HepG2 (cell line): ENCODE measurements around the gene SMIM38. TPM values are rescaled to one million over a fixed set of nuclear protein-coding genes. Genes with fewer than 3 reads are reported as not detected.

Experiments used
- ATAC-seq: fragments of 200-7000 bp; cut with Tn5 transposase; 3 replicates; pipeline ENCODE4 v1.9.1; 2020; ENCODE audit warnings: mild to moderate bottlenecking, moderate library complexity
- BruUV-seq: library from RNA; stranded (reverse); fragments of 400-500 nt; replicated peaks from 2 replicates; lab custom pipeline; 2021; lab: Mats Ljungman, UMichigan
- CTCF ChIA-PET: fragments of 300-600 bp; formaldehyde crosslinking; extraction: SDS; loops from one replicate; lab custom pipeline; 2021; ENCODE audit warnings: low total read pairs, inconsistent platforms, low intra/inter-chr PET ratio; lab: Yijun Ruan, JAX
- POLR2A ChIA-PET: fragments of 350-600 bp; sonication (Branson Sonifier 250); formaldehyde crosslinking; loops from one replicate; lab custom pipeline; 2020; ENCODE audit warnings: antibody characterized with exemption, inconsistent platforms; lab: Yijun Ruan, JAX
- DNase-seq: peaks from one replicate; pipeline ENCODE4 v3.0.0-alpha.2; 2015; ENCODE audit warnings: low spot score
- FAIRE-seq: peaks from 3 replicates; lab custom pipeline; 2011; peaks lifted over from hg19 to GRCh38; lab: Jason Lieb, UNC
- H2AFZ ChIP-seq: one replicate; pipeline ENCODE4 v1.6.1; 2011; ENCODE audit warnings: low read length, inconsistent platforms
- H3K27ac ChIP-seq: fragments of 300-600 bp; 3 replicates; pipeline ENCODE4 v1.8.0; 2011; ENCODE audit warnings: mixed run types, mild to moderate bottlenecking, mixed read lengths, low read length, inconsistent platforms; ENCODE audit not compliant: insufficient read depth; ENCODE audit errors: extremely low read length
- H3K27me3 ChIP-seq, 2 experiments: fragments of 200-600 bp in 1 of 2; 2 replicates in 1 of 2; 3 replicates in 1 of 2; pipeline versions ENCODE4 v1.6.0 to v1.8.0; 2011; ENCODE audit warnings: low read length in 2 of 2, mild to moderate bottlenecking in 2 of 2, moderate library complexity in 2 of 2, inconsistent platforms in 1 of 2; ENCODE audit not compliant: insufficient read depth in 2 of 2, control insufficient read depth in 1 of 2
- H3K36me3 ChIP-seq, 2 experiments: fragments of 200-600 bp in 1 of 2; replicated peaks in 1 of 2; 2 replicates in 1 of 2; 3 replicates in 1 of 2; pipeline versions ENCODE4 v1.5.1 to v1.8.0; 2011; ENCODE audit warnings: low read length in 2 of 2, inconsistent platforms in 1 of 2; ENCODE audit not compliant: insufficient read depth in 2 of 2, control insufficient read depth in 1 of 2
- H3K4me1 ChIP-seq: 2 replicates; pipeline ENCODE4 v1.5.1; 2012; ENCODE audit warnings: low read length, inconsistent platforms; ENCODE audit not compliant: insufficient read depth
- H3K4me2 ChIP-seq: 2 replicates; pipeline ENCODE4 v1.6.0; 2011; ENCODE audit warnings: low read depth, low read length, inconsistent platforms
- H3K4me3 ChIP-seq, 3 experiments: fragments of 200-600 bp in 1 of 3; sonication (generic), shearing (Covaris generic) in 1 of 3; replicated peaks in 1 of 3; 2 replicates each; pipeline ENCODE4 v1.5.1; 2011 to 2016; ENCODE audit warnings: low read length in 3 of 3, inconsistent platforms in 2 of 3, low read depth in 2 of 3, mild to moderate bottlenecking in 2 of 3, control low read depth in 1 of 3, mixed read lengths in 1 of 3; ENCODE audit not compliant: insufficient read depth in 1 of 3
- H3K79me2 ChIP-seq: one replicate; pipeline ENCODE4 v1.6.1; 2011; ENCODE audit warnings: low read length, inconsistent platforms; ENCODE audit not compliant: insufficient read depth
- H3K9ac ChIP-seq: 2 replicates; pipeline ENCODE4 v1.6.0; 2011; ENCODE audit warnings: mild to moderate bottlenecking, low read depth, low read length, inconsistent platforms; ENCODE audit not compliant: insufficient read depth
- H3K9me3 ChIP-seq: 2 replicates; pipeline ENCODE4 v1.5.1; 2012; ENCODE audit warnings: mild to moderate bottlenecking, low read length
- H4K20me1 ChIP-seq: 2 replicates; pipeline ENCODE4 v1.6.0; 2011; ENCODE audit warnings: inconsistent platforms, mild to moderate bottlenecking, low read length, moderate library complexity; ENCODE audit not compliant: insufficient read depth
- CBX1 ChIP-seq: IDR thresholded peaks from one replicate; pipeline ENCODE4 v1.6.1; 2016; ENCODE audit warnings: antibody characterized with exemption, low read depth
- CHCHD3 ChIP-seq: sonication (generic); formaldehyde crosslinking; IDR thresholded peaks from 2 replicates; pipeline ENCODE4 v1.8.0; 2022; ENCODE audit warnings: mild to moderate bottlenecking, missing genetic modification reagents, moderate library complexity
- FOSL1 ChIP-seq: sonication (generic); formaldehyde crosslinking; IDR thresholded peaks from 2 replicates; pipeline ENCODE4 v1.9.0; 2021; ENCODE audit warnings: missing genetic modification reagents, borderline replicate concordance
- HDAC2 ChIP-seq: sonication (generic); formaldehyde crosslinking; IDR thresholded peaks from 2 replicates; pipeline ENCODE4 v1.4.0; 2020; ENCODE audit warnings: missing genetic modification reagents
- HMG20A ChIP-seq: IDR thresholded peaks from 2 replicates; pipeline ENCODE4 v1.6.1; 2016; ENCODE audit warnings: borderline replicate concordance
- HNF4G ChIP-seq, 2 experiments: sonication (generic) in 1 of 2; formaldehyde crosslinking in 1 of 2; IDR thresholded peaks; 2 replicates each; pipeline versions ENCODE4 v1.4.0 to v1.6.1; 2011 to 2020; ENCODE audit warnings: borderline replicate concordance in 2 of 2, low read depth in 2 of 2, mild to moderate bottlenecking in 2 of 2, low read length in 1 of 2, missing genetic modification reagents in 1 of 2, moderate library complexity in 1 of 2
- KDM4B ChIP-seq: sonication (generic); formaldehyde crosslinking; IDR thresholded peaks from 2 replicates; pipeline ENCODE4 v1.4.0; 2020; ENCODE audit warnings: missing genetic modification reagents
- PITX1 ChIP-seq: sonication (generic); formaldehyde crosslinking; IDR thresholded peaks from 2 replicates; pipeline ENCODE4 v1.5.1; 2020; ENCODE audit warnings: mild to moderate bottlenecking, missing genetic modification reagents
- RXRA ChIP-seq: sonication (generic); formaldehyde crosslinking; IDR thresholded peaks from 2 replicates; pipeline ENCODE4 v1.5.1; 2020; ENCODE audit warnings: missing genetic modification reagents
- SUZ12 ChIP-seq: fragments of 150-350 bp; IDR thresholded peaks from 2 replicates; pipeline ENCODE4 v1.6.1; 2014; ENCODE audit warnings: low read depth, low read length
- ZNF12 ChIP-seq: sonication (generic); formaldehyde crosslinking; IDR thresholded peaks from 2 replicates; pipeline ENCODE4 v1.5.0; 2020; ENCODE audit warnings: missing genetic modification reagents
- ZNF253 ChIP-seq: sonication (generic); formaldehyde crosslinking; IDR thresholded peaks from 2 replicates; pipeline ENCODE4 v1.8.0; 2022; ENCODE audit warnings: mild to moderate bottlenecking, missing genetic modification reagents, borderline replicate concordance
- ZNF577 ChIP-seq: sonication (generic); formaldehyde crosslinking; IDR thresholded peaks from 2 replicates; pipeline ENCODE4 v1.4.0; 2020; ENCODE audit warnings: mild to moderate bottlenecking, low read depth, missing genetic modification reagents, borderline replicate concordance
- ZNF674 ChIP-seq: sonication (generic); formaldehyde crosslinking; IDR thresholded peaks from 2 replicates; pipeline ENCODE4 v1.5.0; 2020; ENCODE audit warnings: low read depth, mild to moderate bottlenecking, missing genetic modification reagents
- ZNF775 ChIP-seq: sonication (generic); formaldehyde crosslinking; IDR thresholded peaks from 2 replicates; pipeline ENCODE4 v1.4.0; 2020; ENCODE audit warnings: missing genetic modification reagents, mild to moderate bottlenecking, moderate library complexity, borderline replicate concordance
- WGBS: methylation state at CpG from one replicate; pipeline ENCODE4 v1.1.6; 2017; ENCODE audit warnings: low lambda C conversion rate; 5-methylcytosine and 5-hydroxymethylcytosine counted together
- in situ Hi-C: cut with HindIII; loops from 2 replicates; pipeline ENCODE4 v1.10.0; 2017; ENCODE audit warnings: low pct_unique_long_range_greater_than_20kb; ENCODE audit not compliant: extremely low pct_ligation_motif_present
- intact Hi-C: fragments of 100-400 bp; cut with micrococcal nuclease; formaldehyde crosslinking; loops from one replicate; pipeline ENCODE4 v1.10.0; 2022; ENCODE audit not compliant: unreplicated experiment
- polyA plus RNA-seq, 8 experiments: library from polyadenylated mRNA; depleted of rRNA in 3 of 8; stranded (reverse) in 7 of 8; unstranded in 1 of 8; fragments of >200 nt; fragmentation: Illumina TruSeq in 4 of 8; extraction: Trizol in 4 of 8; gene quantifications; 2 replicates each; pipeline versions ENCODE4 v1.2.1 to v1.2.3, GENCODE V29; 2011 to 2016; ENCODE audit warnings: low read depth in 4 of 8, missing spikeins in 1 of 8, mixed read lengths in 1 of 8; ENCODE audit not compliant: insufficient read depth in 1 of 8
- total RNA-seq, 5 experiments: library from RNA; depleted of rRNA; stranded (reverse); fragments of >200 nt; fragmentation: Illumina TruSeq; extraction: Trizol; gene quantifications; 2 replicates each; pipeline ENCODE4 v1.2.3, GENCODE V29; 2016; ENCODE audit warnings: low read depth in 1 of 5
- TF ChIP-seq, protein P1 (sequence below): sonication (generic); formaldehyde crosslinking; IDR thresholded peaks from 2 replicates; pipeline ENCODE4 v1.8.0; 2022; ENCODE audit warnings: mild to moderate bottlenecking, missing genetic modification reagents
- TF ChIP-seq, protein P2 (sequence below): sonication (generic); formaldehyde crosslinking; IDR thresholded peaks from 2 replicates; pipeline ENCODE4 v1.8.0; 2022; ENCODE audit warnings: mild to moderate bottlenecking, missing genetic modification reagents; ENCODE audit not compliant: insufficient replicate concordance
- TF ChIP-seq, protein P3 (sequence below): IDR thresholded peaks from 2 replicates; pipeline ENCODE4 v1.6.1; 2016; ENCODE audit warnings: missing compliant biosample characterization, missing genetic modification reagents, borderline replicate concordance
- TF ChIP-seq, protein P4 (sequence below): sonication (generic); formaldehyde crosslinking; IDR thresholded peaks from 2 replicates; pipeline ENCODE4 v1.8.0; 2022; ENCODE audit warnings: low read depth, missing genetic modification reagents

Gene SMIM38
- total and polyA plus RNA-seq, 2 of the 13 experiments (the other 11 are each of a cell fraction or from before 2014, with no cell fraction given) = 0.30 to 0.40 TPM

DNA sequence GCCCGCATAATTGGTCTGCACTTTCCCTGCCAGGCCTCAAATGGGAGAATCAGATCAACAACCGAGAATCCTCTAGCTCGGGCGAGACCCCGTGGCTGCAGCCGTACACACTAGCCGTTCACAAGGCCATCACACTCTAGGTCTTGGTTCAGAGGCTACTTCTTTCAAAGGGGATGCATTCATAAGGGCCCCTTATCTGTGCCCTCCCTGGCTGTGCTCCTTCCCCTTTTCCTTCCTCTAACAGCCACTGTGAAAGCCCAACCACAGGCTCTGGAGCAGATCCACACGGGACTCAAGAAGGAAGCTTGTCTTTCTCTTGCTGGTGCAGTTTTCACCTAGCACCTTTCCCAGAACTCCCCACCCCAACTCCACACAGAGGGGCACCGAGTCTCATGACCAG is 24.5 kb downstream of the SMIM38 start:
- Histone ChIP-seq H3K27me3 (peaks cover 2 to 21% of the 10 kb centered on the region in 2 experiments; a peak in 3 of 5 replicates), H3K4me3 (no peak overlapping the region), H3K36me3 (no peaks in the 10 kb centered on the region), H3K27ac (no peak overlapping the region), H3K79me2 (no peaks in the 10 kb centered on the region), H3K9ac (no peak overlapping the region), H3K4me1 (peaks cover 19% of the 10 kb centered on the region), H3K4me2 (no peak overlapping the region), H2AFZ (no peak overlapping the region), H3K9me3 (no peaks in the 10 kb centered on the region), H4K20me1 (no peaks in the 10 kb centered on the region)
- FAIRE-seq = no peak
- ChIA-PET CTCF (no interaction called here), POLR2A (no interaction called here)
- TF ChIP-seq ZNF253 (no peak), CHCHD3 (no peak), SUZ12 (no peak), ZNF577 (CRISPR knock-in tag) (no peak), RXRA (CRISPR knock-in tag) (no peak), PITX1 (CRISPR knock-in tag) (no peak), ZNF674 (CRISPR knock-in tag) (no peak), HNF4G (IDR thresholded peaks at IDR 0.05; ENCODE audit: borderline replicate concordance, low read depth, low read length) (no peak), HNF4G (CRISPR knock-in tag; IDR thresholded peaks at IDR 0.05; ENCODE audit: borderline replicate concordance, low read depth) (no peak), ZNF12 (CRISPR knock-in tag) (no peak), FOSL1 (CRISPR knock-in tag) (no peak), HDAC2 (CRISPR knock-in tag) (no peak), KDM4B (no peak), CBX1 (no peak), HMG20A (CRISPR knock-in tag) (no peak), ZNF775 (CRISPR knock-in tag) (no peak)
- TF ChIP-seq, protein P1, sequence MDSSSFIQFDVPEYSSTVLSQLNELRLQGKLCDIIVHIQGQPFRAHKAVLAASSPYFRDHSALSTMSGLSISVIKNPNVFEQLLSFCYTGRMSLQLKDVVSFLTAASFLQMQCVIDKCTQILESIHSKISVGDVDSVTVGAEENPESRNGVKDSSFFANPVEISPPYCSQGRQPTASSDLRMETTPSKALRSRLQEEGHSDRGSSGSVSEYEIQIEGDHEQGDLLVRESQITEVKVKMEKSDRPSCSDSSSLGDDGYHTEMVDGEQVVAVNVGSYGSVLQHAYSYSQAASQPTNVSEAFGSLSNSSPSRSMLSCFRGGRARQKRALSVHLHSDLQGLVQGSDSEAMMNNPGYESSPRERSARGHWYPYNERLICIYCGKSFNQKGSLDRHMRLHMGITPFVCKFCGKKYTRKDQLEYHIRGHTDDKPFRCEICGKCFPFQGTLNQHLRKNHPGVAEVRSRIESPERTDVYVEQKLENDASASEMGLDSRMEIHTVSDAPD = no peak
- TF ChIP-seq, protein P2, sequence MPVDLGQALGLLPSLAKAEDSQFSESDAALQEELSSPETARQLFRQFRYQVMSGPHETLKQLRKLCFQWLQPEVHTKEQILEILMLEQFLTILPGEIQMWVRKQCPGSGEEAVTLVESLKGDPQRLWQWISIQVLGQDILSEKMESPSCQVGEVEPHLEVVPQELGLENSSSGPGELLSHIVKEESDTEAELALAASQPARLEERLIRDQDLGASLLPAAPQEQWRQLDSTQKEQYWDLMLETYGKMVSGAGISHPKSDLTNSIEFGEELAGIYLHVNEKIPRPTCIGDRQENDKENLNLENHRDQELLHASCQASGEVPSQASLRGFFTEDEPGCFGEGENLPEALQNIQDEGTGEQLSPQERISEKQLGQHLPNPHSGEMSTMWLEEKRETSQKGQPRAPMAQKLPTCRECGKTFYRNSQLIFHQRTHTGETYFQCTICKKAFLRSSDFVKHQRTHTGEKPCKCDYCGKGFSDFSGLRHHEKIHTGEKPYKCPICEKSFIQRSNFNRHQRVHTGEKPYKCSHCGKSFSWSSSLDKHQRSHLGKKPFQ (CRISPR knock-in tag) = no peak
- TF ChIP-seq, protein P3, sequence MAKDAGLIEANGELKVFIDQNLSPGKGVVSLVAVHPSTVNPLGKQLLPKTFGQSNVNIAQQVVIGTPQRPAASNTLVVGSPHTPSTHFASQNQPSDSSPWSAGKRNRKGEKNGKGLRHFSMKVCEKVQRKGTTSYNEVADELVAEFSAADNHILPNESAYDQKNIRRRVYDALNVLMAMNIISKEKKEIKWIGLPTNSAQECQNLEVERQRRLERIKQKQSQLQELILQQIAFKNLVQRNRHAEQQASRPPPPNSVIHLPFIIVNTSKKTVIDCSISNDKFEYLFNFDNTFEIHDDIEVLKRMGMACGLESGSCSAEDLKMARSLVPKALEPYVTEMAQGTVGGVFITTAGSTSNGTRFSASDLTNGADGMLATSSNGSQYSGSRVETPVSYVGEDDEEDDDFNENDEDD (CRISPR knock-in tag) = no peak
- TF ChIP-seq, protein P4, sequence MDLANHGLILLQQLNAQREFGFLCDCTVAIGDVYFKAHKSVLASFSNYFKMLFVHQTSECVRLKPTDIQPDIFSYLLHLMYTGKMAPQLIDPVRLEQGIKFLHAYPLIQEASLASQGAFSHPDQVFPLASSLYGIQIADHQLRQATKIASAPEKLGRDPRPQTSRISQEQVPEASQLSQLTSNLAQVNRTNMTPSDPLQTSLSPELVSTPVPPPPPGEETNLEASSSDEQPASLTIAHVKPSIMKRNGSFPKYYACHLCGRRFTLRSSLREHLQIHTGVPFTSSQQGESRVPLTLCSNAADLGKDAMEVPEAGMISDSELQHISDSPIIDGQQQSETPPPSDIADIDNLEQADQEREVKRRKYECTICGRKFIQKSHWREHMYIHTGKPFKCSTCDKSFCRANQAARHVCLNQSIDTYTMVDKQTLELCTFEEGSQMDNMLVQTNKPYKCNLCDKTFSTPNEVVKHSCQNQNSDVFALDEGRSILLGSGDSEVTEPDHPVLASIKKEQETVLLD (CRISPR knock-in tag) = no peak
- intact Hi-C loops (no loop called here), in situ Hi-C loops (no loop called here)
- no peak for DNase-seq
- BruUV-seq = no TSS peak
- no peak for ATAC-seq
- WGBS = 60% methylated on average over 9 of the region's 9 CpGs
